NT2/D1 (cell line): Measurements from ENCODE around the gene INPP5B.

Experiments
- SUZ12 ChIP-seq: IDR thresholded peaks from 2 replicates; pipeline ENCODE4 v1.6.1; 2011; ENCODE audit not compliant: insufficient read length, insufficient read depth; ENCODE audit errors: extremely low read depth
- YY1 ChIP-seq: IDR thresholded peaks from 2 replicates; pipeline ENCODE4 v1.6.1; 2011; ENCODE audit not compliant: insufficient read length, insufficient read depth
- ZNF274 ChIP-seq: IDR thresholded peaks from 2 replicates; pipeline ENCODE4 v1.6.1; 2011; ENCODE audit warnings: mild to moderate bottlenecking, low read depth, low read length

DNA sequence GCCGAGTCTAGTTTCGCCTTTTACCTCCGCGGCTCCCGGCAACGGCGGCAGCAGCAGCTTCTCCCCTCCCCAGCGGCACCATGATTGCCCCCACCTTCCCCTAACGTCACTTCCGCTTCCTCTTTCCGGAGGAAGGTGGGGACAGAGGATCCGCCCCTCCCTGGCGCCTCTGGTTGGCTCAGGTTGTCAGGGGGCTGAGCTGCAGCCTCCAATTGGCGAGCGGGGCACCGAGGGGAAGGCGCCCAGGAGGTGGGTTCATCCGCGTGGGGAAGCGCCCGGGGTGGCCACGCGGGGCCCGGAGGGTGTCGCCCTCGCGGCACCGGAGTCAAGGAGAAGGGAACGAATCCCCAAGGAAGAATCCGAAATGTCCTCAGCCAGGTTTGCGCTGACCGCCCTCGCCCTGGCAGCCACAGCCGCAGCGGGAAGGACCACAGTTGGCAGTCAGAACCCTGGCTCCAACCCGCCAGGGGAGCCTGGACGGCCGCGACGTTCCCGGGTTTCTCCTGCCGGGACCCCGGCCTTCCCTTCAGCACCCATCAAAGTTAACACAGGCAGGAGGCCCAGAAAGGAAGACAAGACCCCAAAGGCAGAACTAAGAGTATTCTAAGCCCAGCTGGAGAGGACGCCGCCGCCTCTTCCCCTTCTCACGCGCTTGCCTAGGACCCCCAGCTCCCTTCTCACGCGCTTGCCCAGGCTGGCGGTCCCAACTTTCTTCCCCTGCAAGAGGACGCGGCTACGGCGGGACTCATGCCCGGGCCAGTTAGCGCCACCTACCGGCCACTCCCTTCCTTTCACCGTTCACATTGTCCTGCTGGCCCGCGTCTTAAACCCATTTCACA lies 87.1 kb downstream of the INPP5B start, which contains the start of gene MTF1:
- TF ChIP-seq ZNF274 = no peak
- TF ChIP-seq SUZ12 = no peak
- TF ChIP-seq YY1 = peak; percentile 73
